ENCODE data around the gene CACNA1C.

Gene CACNA1C

GRCh38 chr12:2212537-2212936 lies 159.8 kb downstream of the CACNA1C start:
- DNase-seq = no peak

GRCh38 chr12:2212971-2213869 lies 160.4 kb downstream of the CACNA1C start:
- DNase-seq = no peak

- DNase-seq = no peak
Measured at GRCh38 chr12:2214411-2214810, 161.6 kb downstream of the CACNA1C start.

GRCh38 chr12:2215709-2216560 lies 163.1 kb downstream of the CACNA1C start:
- no peak for DNase-seq

- no peak for DNase-seq
Measured at GRCh38 chr12:2218706-2219105, 165.9 kb downstream of the CACNA1C start.

GRCh38 chr12:2221030-2221621 lies 168.3 kb downstream of the CACNA1C start:
- DNase-seq = no peak

- DNase-seq = no peak
Measured at GRCh38 chr12:2222691-2223090, 169.9 kb downstream of the CACNA1C start.

GRCh38 chr12:2224961-2225360 lies 172.2 kb downstream of the CACNA1C start:
- DNase-seq = no peak

- no peak for DNase-seq
Measured at GRCh38 chr12:2225696-2226095, 172.9 kb downstream of the CACNA1C start.

- DNase-seq = no peak
Measured at GRCh38 chr12:2226641-2227040, 173.9 kb downstream of the CACNA1C start.

GRCh38 chr12:2227360-2227759 lies 174.6 kb downstream of the CACNA1C start:
- DNase-seq = no peak

GRCh38 chr12:2228535-2228934 lies 175.7 kb downstream of the CACNA1C start:
- DNase-seq = no peak

- DNase-seq = no peak
Measured at GRCh38 chr12:2229661-2230539, 177.1 kb downstream of the CACNA1C start.

- no peak for DNase-seq
Measured at GRCh38 chr12:2231011-2231595, 178.3 kb downstream of the CACNA1C start.

- no peak for DNase-seq
Measured at GRCh38 chr12:2231956-2232355, 179.2 kb downstream of the CACNA1C start.

- DNase-seq = peak; percentile 27
Measured at GRCh38 chr12:2233034-2233433, 180.2 kb downstream of the CACNA1C start.

- DNase-seq = no peak
Measured at GRCh38 chr12:2234091-2234490, 181.3 kb downstream of the CACNA1C start.

GRCh38 chr12:2234646-2235350 lies 182.0 kb downstream of the CACNA1C start:
- DNase-seq = no peak

GRCh38 chr12:2236506-2237294 lies 183.9 kb downstream of the CACNA1C start:
- no peak for DNase-seq

GRCh38 chr12:2238111-2238510 lies 185.3 kb downstream of the CACNA1C start:
- DNase-seq = no peak
